ENCODE data around the gene ELAVL2. TPM values are rescaled to one million over a fixed set of nuclear protein-coding genes. Genes with fewer than 3 reads are reported as not detected.

Gene ELAVL2
- total RNA-seq, 1 experiment from 2014 or later: 16.8 TPM

DNA sequence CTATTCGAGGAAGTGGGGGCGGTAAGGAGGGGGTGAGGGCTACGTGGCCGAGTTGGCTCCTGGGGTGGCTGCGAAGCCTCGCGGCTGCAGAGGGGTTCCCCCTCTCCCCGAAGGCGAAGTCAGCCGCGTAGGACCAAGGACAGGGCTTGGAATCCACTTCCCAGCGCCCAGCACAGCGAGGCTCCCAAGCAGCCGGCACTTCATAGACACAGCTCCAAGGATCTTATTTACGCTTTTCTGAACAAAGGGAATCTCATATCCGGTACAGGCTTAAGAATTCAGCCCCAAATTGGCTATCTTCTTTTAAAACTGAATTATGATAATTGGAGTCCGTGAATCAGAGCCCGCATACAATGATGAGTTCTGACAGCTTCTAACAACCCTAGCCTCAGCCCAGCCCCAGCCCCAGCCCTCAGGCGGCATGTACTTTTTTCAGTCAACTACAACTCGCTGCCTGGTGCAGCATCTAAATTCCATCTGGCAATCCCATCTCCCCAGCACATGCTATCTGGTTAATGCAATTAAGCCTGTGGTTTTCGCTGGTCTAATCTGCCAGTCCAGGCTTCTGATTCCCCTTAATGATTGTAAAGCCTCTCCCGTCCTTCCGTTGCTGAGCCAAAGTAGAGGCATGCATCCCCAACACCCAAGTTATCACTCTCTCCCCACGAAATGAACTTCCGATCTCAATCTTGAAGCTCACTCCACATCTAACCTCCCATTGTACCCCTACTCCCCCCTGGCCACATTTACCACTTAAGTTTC lies 1.0 kb downstream of the ELAVL2 start:
- peaks cover 4% of the 10 kb centered on the region; the same call in 1 of the 2 replicates for H3K79me2 ChIP-seq (ENCODE audit: insufficient read depth, low read length)
- Mint-ChIP-seq H3K27me3 (ENCODE audit: low read depth) (peaks cover 35% of the 10 kb centered on the region), H3K9me3 (no peaks in the 10 kb centered on the region; a peak in 1 of 5 replicates), H3K27ac (no peak overlapping the region), H3K4me3 (no peak overlapping the region), H3K36me3 (ENCODE audit: insufficient read depth in 1 of 3, low read depth in 3 of 3) (no peaks in the 10 kb centered on the region; a peak in 1 of 7 replicates), H3K4me1 (peaks cover 18 to 25% of the 10 kb centered on the region in 2 experiments)
- no peak overlapping the region for H2BK12ac ChIP-seq (ENCODE audit: insufficient read length, low read depth, low read length)
- no peak overlapping the region for H2AFZ ChIP-seq (ENCODE audit: low read length)
- H3K23ac ChIP-seq (ENCODE audit: insufficient read length, low read depth, low read length): no peak overlapping the region
- no peak overlapping the region for H3K4ac ChIP-seq (ENCODE audit: low read depth, low read length)
- H4K5ac ChIP-seq (ENCODE audit: insufficient read length, low read depth, low read length): no peak overlapping the region
- H3K14ac ChIP-seq (ENCODE audit: insufficient read depth, low read length): no peak overlapping the region
- DNase-seq: peak; percentile 65
- H3K4me2 ChIP-seq (ENCODE audit: insufficient read depth, insufficient read length, low read length): peak overlapping the region; percentile 98
- no peaks in the 10 kb centered on the region for H4K20me1 ChIP-seq (ENCODE audit: control insufficient read depth, insufficient read depth, insufficient read length)
- no peak overlapping the region for H3K18ac ChIP-seq (ENCODE audit: insufficient read length, low read depth, low read length)
- H2AK5ac ChIP-seq (ENCODE audit: insufficient read length, low read length): no peak overlapping the region
- H3K9ac ChIP-seq (ENCODE audit: extremely low read depth, insufficient read length, low read length): peak overlapping the region; percentile 20
- no peak overlapping the region for H2BK15ac ChIP-seq (ENCODE audit: low read depth, low read length)
- H3K27me3 ChIP-seq (ENCODE audit: insufficient read depth, low read length): peaks cover 8% of the 10 kb centered on the region; the same call in 1 of the 2 replicates
- H2BK120ac ChIP-seq (ENCODE audit: low read depth, low read length, poor library complexity, severe bottlenecking): no peak overlapping the region
- WGBS (ENCODE audit: extremely low coverage, insufficient read length, low lambda C conversion rate): no CpG with 5 or more reads among the region's 25 CpGs
- no peaks in the 10 kb centered on the region for H3K79me1 ChIP-seq (ENCODE audit: insufficient read depth, low read depth, low read length, poor library complexity, severe bottlenecking)
- H3K4me1 ChIP-seq (ENCODE audit: insufficient read depth, low read length): peaks cover 8% of the 10 kb centered on the region; the same call in 1 of the 2 replicates
- no peak overlapping the region for H4K8ac ChIP-seq (replicated peaks; ENCODE audit: insufficient read length, low read depth, low read length)
- H3K27ac ChIP-seq (ENCODE audit: insufficient read length, low read depth, low read length): no peak overlapping the region
- H3T11ph ChIP-seq (ENCODE audit: low read length): no peak overlapping the region
- H4K91ac ChIP-seq (ENCODE audit: insufficient read length, low read depth, low read length): no peak overlapping the region
- no peak overlapping the region for H3K56ac ChIP-seq (ENCODE audit: insufficient read length, low read depth, low read length)
- no peak overlapping the region for H2BK20ac ChIP-seq (ENCODE audit: low read depth, low read length, poor library complexity, severe bottlenecking)
- H2BK5ac ChIP-seq (ENCODE audit: insufficient read length, low read length): no peak overlapping the region
- H3K23me2 ChIP-seq (ENCODE audit: insufficient read length, low read depth, low read length, poor library complexity, severe bottlenecking): peaks cover 53% of the 10 kb centered on the region
- TF ChIP-seq, protein P1, sequence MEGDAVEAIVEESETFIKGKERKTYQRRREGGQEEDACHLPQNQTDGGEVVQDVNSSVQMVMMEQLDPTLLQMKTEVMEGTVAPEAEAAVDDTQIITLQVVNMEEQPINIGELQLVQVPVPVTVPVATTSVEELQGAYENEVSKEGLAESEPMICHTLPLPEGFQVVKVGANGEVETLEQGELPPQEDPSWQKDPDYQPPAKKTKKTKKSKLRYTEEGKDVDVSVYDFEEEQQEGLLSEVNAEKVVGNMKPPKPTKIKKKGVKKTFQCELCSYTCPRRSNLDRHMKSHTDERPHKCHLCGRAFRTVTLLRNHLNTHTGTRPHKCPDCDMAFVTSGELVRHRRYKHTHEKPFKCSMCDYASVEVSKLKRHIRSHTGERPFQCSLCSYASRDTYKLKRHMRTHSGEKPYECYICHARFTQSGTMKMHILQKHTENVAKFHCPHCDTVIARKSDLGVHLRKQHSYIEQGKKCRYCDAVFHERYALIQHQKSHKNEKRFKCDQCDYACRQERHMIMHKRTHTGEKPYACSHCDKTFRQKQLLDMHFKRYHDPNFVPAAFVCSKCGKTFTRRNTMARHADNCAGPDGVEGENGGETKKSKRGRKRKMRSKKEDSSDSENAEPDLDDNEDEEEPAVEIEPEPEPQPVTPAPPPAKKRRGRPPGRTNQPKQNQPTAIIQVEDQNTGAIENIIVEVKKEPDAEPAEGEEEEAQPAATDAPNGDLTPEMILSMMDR (conservative IDR thresholded peaks at IDR 0.05): no peak
- H3K9me3 ChIP-seq (ENCODE audit: control insufficient read depth, low read depth, low read length): no peaks in the 10 kb centered on the region
